ENCODE measurements around the gene PLSCR5. TPM values are rescaled to one million over a fixed set of nuclear protein-coding genes. Genes with fewer than 3 reads are reported as not detected.

The PLSCR5 gene, protein sequence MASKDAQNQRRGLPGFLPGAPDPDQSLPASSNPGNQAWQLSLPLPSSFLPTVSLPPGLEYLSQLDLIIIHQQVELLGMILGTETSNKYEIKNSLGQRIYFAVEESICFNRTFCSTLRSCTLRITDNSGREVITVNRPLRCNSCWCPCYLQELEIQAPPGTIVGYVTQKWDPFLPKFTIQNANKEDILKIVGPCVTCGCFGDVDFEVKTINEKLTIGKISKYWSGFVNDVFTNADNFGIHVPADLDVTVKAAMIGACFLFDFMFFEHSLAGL
- not detected in 3 replicates for polyA plus RNA-seq
- polyA plus RNA-seq (2011; ENCODE audit: low read depth) = not detected
- not detected in 2 replicates for polyA plus RNA-seq (2011; cell fraction: cytosol; rRNA removed)
- polyA plus RNA-seq (2011; cell fraction: nucleus; rRNA removed) = not detected in 2 replicates
- not detected in 2 replicates for polyA plus RNA-seq (2012; ENCODE audit: low replicate concordance)
- polyA minus RNA-seq = not detected in 3 replicates
- not detected for polyA minus RNA-seq (2011; cell fraction: cytosol; rRNA and poly(A)+ RNA removed)
- not detected in 2 replicates for polyA minus RNA-seq (2011; cell fraction: nucleus; rRNA and poly(A)+ RNA removed)

DNA sequence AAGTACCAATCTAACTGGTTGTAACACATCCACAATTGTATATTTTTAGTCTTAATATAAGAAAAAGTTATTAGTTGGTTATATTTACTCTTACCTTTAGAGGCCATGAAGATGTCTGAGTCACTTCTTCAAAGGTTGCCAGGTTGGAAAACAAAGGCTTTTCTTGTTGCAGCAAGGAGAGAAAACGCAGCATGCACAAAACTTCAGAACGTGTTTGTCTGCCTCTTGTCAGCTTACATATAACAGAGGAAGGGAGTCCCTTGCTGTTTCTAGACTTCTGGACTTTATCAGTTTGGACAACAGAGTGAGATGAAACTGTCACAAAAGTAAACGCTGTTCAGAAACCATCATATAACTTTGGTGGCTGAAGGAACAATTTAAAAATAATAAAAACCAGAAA lies at the start of gene PLSCR5:
Gene PLSCR5 (minus strand): TSS at position 241 of the 400 bp plus-strand sequence. CDS start 134 bp downstream, at position 107.
- Histone ChIP-seq H2AFZ (ENCODE audit: control insufficient read depth, low read length) (peak within 1 kb of the TSS; percentile 11), H3K4me3 (ENCODE audit: control insufficient read depth in 2 of 3, extremely low read depth in 1 of 3, insufficient read depth in 2 of 3, low read depth in 1 of 3, low read length in 3 of 3) (no peak within 1 kb of the TSS), H3K9ac (ENCODE audit: control insufficient read depth, extremely low read depth, insufficient read depth, low read length) (no peak within 1 kb of the TSS), H3K9me1 (ENCODE audit: control insufficient read depth, extremely low read depth, insufficient read depth, low read length) (no peaks in the 10 kb centered on the region), H3K79me2 (ENCODE audit: control insufficient read depth, insufficient read depth, low read length) (no peaks in the 10 kb centered on the region), H4K20me1 (ENCODE audit: control insufficient read depth, extremely low read depth, insufficient read depth, low read length) (no peaks in the 10 kb centered on the region), H3K36me3 (ENCODE audit: control insufficient read depth in 2 of 2, extremely low read depth in 1 of 2, insufficient read depth in 2 of 2, low read length in 2 of 2) (no peaks in the 10 kb centered on the region), H3K4me2 (ENCODE audit: control insufficient read depth, extremely low read depth, insufficient read depth, low read depth, low read length) (no peak within 1 kb of the TSS), H3K27me3 (ENCODE audit: control insufficient read depth, extremely low read depth, insufficient read depth, low read length) (no peaks in the 10 kb centered on the region), H3K4me1 (ENCODE audit: control insufficient read depth, extremely low read depth, insufficient read depth, low read length) (no peaks in the 10 kb centered on the region), H3K9me3 (ENCODE audit: control insufficient read depth, low read depth, low read length) (no peaks in the 10 kb centered on the region), H3K27ac (ENCODE audit: control insufficient read depth, insufficient read depth, low read length) (no peak within 1 kb of the TSS)
- TF ChIP-seq EZH2 (IDR thresholded peaks at IDR 0.05; ENCODE audit: low read length) = no peak
- TF ChIP-seq, protein P1, sequence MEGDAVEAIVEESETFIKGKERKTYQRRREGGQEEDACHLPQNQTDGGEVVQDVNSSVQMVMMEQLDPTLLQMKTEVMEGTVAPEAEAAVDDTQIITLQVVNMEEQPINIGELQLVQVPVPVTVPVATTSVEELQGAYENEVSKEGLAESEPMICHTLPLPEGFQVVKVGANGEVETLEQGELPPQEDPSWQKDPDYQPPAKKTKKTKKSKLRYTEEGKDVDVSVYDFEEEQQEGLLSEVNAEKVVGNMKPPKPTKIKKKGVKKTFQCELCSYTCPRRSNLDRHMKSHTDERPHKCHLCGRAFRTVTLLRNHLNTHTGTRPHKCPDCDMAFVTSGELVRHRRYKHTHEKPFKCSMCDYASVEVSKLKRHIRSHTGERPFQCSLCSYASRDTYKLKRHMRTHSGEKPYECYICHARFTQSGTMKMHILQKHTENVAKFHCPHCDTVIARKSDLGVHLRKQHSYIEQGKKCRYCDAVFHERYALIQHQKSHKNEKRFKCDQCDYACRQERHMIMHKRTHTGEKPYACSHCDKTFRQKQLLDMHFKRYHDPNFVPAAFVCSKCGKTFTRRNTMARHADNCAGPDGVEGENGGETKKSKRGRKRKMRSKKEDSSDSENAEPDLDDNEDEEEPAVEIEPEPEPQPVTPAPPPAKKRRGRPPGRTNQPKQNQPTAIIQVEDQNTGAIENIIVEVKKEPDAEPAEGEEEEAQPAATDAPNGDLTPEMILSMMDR (optimal IDR thresholded peaks at IDR 0.05 in 1 of 3, IDR thresholded peaks at IDR 0.05 in 1 of 3, conservative IDR thresholded peaks at IDR 0.05 in 1 of 3; ENCODE audit: extremely low read depth in 1 of 3, insufficient read depth in 2 of 3, low read length in 3 of 3) = no peak
- dilution Hi-C loops (cut with MboI; ENCODE audit: extremely low pct_ligation_motif_present, low sequenced_read_pairs) = no loop called here
- DNase-seq (ENCODE audit: low read depth, low spot score) = no peak
- peak; percentile 86 for FAIRE-seq

DNA sequence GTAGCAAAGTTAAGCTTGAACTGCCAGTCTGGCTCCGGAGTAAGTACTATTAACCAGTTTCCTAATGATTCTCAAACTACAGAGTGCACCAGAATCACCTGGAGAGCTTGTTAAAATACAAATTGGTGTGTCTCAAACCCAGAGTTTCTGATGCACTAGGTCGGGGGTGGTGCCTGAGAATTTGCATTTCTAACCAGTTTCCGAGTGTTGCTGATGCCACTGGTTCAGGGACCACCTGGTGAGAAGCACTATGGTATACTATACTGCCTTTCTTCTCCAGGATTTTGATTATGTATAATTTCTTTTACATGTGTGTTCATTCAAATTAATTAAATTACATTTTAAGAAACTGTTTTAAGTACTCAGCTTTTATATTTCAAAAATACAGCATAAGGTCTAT lies 48.8 kb upstream of the PLSCR5 start:
- dilution Hi-C loops (cut with MboI; ENCODE audit: extremely low pct_ligation_motif_present, low sequenced_read_pairs) = no loop called here
- Histone ChIP-seq H3K79me2 (ENCODE audit: control insufficient read depth, insufficient read depth, low read length) (no peaks in the 10 kb centered on the region), H3K9me3 (ENCODE audit: control insufficient read depth, low read depth, low read length) (no peaks in the 10 kb centered on the region), H3K4me1 (ENCODE audit: control insufficient read depth, extremely low read depth, insufficient read depth, low read length) (no peaks in the 10 kb centered on the region), H3K9ac (ENCODE audit: control insufficient read depth, extremely low read depth, insufficient read depth, low read length) (no peak overlapping the region), H3K9me1 (ENCODE audit: control insufficient read depth, extremely low read depth, insufficient read depth, low read length) (no peaks in the 10 kb centered on the region), H4K20me1 (ENCODE audit: control insufficient read depth, extremely low read depth, insufficient read depth, low read length) (no peaks in the 10 kb centered on the region), H3K27me3 (ENCODE audit: control insufficient read depth, extremely low read depth, insufficient read depth, low read length) (no peaks in the 10 kb centered on the region), H3K4me2 (ENCODE audit: control insufficient read depth, extremely low read depth, insufficient read depth, low read depth, low read length) (no peak overlapping the region), H3K36me3 (ENCODE audit: control insufficient read depth in 2 of 2, extremely low read depth in 1 of 2, insufficient read depth in 2 of 2, low read length in 2 of 2) (no peaks in the 10 kb centered on the region), H2AFZ (ENCODE audit: control insufficient read depth, low read length) (no peak overlapping the region), H3K27ac (ENCODE audit: control insufficient read depth, insufficient read depth, low read length) (no peak overlapping the region), H3K4me3 (ENCODE audit: control insufficient read depth in 2 of 3, extremely low read depth in 1 of 3, insufficient read depth in 2 of 3, low read depth in 1 of 3, low read length in 3 of 3) (no peak overlapping the region)
- FAIRE-seq (no peak), DNase-seq (ENCODE audit: low read depth, low spot score) (no peak)
- TF ChIP-seq EZH2 (IDR thresholded peaks at IDR 0.05; ENCODE audit: low read length) = no peak
- TF ChIP-seq, protein P1 (optimal IDR thresholded peaks at IDR 0.05 in 1 of 3, IDR thresholded peaks at IDR 0.05 in 1 of 3, conservative IDR thresholded peaks at IDR 0.05 in 1 of 3; ENCODE audit: extremely low read depth in 1 of 3, insufficient read depth in 2 of 3, low read length in 3 of 3) = no peak

All from keratinocyte (primary cell).